AML-193 (cell line): Measurements from ENCODE around the gene CTBP2.

Experiments used
- DNase-seq, 2 experiments: peaks; one replicate each; lab custom pipeline; 2025; lab: John Stamatoyannopoulos, UW

Gene CTBP2

DNA sequence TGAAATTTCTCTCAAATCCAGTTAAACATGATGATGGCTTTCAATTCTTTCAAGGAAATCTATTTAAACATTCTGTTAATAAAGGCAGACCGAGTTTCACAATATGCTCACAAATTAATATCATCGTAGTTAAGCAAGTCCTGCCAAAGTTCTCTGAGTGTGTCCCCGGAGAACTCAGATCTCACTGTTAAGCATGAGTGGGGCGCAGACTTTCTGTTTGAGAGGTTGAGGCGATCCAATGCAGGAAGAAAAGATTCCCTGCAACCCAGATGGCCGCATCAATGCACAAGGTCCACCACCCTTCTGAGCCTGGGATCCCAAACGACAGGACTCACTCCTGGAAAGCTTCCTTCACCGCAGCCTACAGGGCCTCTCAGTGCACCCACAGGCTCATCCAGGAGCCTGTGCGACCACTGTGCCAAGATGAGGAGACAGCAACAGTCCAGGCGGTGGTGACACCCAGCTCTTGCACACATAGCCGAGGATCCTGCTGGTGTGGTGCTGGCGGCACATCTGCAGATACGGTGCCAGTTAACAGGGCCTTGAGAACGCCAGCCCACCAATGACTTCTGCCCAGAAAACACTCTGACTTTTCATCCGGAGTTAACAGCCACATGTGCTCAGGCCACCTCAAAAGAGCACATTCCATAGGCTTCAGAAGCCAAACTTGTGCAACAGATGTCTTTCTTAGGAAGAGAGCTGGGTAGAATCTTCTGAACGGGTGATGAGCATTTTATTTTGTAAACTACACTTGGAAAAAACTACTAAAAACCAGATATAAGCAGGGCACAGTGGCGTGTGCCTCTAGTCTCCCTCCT is 116.3 kb downstream of the CTBP2 start:
- no peak for DNase-seq

DNA sequence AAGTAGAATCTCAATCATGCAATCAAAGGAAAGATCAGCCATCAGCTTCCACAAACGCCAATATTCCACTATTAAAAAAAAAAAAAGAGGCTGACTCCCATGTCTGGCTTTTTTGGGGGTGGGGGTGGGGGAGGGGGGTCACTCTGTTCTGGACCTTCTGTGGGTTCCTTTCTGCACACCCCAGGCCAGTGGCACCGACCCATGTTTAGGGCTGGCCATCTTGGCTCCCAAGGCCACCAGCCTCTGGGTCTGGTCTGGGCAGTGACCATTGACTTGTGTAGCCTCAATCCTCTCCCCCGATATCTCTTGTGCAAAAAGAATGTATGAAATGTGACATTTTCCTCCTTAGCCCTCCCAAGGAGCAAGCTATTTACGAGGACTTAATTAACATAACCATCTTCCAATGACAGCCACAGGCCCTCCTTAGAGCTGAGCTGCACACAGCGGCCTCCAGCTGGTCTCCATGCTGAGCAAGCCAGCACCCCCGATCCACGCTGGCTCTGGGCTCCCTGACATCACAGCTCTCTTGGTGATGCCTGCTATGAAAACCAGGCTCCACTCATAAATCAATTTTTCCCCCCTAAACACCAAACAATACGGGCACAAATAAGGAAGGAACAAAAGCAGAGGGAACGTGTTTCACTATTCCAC is 118.4 kb downstream of the CTBP2 start:
- DNase-seq, result no peak

- DNase-seq, result no peak
Measured at GRCh38 chr10:125039354-125039769, 121.0 kb downstream of the CTBP2 start.

GRCh38 chr10:125038637-125039036 is 121.7 kb downstream of the CTBP2 start:
- DNase-seq, result no peak

DNA sequence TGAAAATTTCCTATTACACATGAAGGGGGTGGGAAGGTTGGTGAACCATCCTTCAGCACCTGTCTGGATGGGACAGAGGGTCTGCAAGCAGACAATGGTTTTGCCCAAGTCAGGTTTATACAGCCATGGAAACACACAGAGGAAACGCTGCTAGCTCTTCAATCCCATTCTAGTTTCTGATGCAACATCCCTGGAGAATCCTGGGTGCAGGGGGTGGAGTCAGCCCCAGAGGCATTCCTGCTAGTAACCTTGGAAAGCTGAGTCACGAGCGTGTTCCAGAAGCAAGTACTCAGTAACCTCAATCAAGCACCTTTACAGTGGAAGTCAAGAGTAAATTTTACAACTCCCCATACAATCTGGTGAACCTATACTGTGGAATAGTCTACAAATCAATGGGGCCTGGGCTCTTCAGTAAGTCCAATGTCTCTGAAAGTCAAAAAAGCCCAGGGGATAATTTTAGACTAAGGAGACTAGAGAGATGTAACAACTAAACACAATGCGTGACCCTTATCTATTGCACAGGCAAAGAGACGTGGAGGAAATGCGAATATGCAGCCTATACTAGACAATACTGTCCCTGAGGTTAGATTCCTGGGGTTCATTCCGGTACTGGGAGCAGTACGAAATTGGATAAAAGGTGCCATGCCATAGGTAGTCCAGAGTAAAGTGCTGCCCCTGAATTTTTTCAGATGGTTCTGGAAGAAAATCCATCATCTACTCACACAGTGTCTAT is 123.1 kb downstream of the CTBP2 start:
- DNase-seq, result no peak

DNA sequence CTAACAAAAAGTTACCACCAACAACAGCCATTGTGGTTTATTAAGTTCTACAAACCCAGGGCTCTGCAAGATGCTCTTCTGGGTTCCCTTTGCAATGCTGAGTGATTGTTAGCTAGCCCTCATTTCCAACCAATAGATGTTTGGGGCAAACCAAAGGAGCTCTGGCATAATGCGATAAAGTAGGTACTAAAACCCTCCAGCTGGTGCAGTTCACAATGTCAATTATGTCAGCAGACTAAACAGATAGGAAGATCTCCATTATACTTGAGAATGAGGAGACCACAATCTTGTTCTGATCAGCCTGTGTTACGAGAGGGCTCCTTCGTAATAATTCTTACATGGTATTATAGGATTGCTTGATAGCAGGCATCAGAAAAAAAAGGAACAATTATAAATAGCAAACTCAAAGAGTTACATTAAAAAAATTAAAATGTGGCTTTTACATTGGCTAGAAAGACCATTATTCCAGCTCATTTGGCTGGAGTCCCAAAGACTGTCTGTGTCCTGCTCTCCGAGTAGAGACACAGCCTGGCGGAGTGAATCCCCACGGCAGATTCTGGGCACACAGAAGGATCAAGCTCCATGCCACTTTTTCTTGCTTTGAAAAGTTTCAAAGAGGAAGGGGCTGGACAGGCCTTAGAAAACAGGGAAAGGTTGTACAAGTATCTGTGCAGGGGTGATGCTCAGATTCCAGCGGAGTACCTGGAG is 124.6 kb downstream of the CTBP2 start:
- DNase-seq, result no peak

DNA sequence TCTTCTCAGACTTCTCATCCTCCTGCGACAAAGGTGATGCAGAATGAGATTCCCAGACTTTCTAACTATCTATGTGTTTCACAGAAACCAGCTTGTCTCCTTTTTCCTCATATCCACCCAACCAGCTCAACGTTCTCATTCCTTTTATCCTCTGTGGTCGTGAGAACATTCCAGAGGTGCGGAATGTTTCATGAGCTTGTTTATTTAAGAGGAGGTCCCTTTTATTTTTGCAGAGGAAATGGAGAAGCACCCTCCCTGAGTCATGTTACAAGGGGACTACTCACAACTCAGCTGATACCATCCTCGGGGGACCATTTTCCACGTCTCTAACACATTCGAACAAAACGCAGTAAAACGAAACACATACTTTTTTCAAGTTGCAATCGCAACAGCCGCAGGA is 125.2 kb downstream of the CTBP2 start:
- DNase-seq, result no peak

- no peak for DNase-seq
Measured at GRCh38 chr10:125034675-125035074, 125.7 kb downstream of the CTBP2 start.

DNA sequence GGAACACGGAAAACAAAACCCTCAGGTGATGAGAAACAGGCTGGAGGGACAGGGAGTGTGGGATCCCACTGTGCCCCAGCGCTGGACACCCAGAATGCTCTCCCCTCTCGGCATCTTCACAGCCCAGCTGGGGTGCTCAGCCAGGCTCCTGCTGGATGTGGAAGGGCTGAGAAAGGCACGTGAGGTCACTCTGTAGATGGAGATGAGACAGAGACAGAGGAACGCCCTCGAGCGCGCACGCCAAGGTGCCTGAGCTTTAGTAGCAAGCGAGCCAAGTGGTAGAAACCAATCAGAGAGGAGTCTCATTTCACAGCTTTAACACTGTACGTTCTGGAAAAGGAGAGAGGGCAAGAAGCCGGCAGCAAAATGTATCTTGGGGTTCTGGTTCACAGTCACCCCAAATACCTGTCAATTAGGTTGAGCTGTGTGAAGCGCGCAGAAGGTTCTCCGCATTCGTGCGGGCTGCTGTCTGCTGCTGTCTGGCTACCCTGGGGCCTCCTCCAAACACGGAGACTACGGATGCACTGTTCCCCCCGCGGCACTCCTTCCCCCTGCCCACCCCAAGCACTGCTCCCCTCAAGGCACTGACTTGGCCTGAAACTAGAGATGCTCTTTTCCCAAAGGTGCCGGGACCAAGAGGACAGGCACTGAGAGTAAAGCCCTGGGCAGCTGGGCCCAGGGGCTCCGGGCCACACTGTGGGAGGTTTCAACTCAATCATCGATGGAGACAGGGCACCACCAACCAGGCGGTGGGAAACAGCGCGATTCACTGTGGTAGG is 127.0 kb downstream of the CTBP2 start:
- DNase-seq, result no peak

- DNase-seq, result no peak
Measured at GRCh38 chr10:125032474-125033020, 127.8 kb downstream of the CTBP2 start.

DNA sequence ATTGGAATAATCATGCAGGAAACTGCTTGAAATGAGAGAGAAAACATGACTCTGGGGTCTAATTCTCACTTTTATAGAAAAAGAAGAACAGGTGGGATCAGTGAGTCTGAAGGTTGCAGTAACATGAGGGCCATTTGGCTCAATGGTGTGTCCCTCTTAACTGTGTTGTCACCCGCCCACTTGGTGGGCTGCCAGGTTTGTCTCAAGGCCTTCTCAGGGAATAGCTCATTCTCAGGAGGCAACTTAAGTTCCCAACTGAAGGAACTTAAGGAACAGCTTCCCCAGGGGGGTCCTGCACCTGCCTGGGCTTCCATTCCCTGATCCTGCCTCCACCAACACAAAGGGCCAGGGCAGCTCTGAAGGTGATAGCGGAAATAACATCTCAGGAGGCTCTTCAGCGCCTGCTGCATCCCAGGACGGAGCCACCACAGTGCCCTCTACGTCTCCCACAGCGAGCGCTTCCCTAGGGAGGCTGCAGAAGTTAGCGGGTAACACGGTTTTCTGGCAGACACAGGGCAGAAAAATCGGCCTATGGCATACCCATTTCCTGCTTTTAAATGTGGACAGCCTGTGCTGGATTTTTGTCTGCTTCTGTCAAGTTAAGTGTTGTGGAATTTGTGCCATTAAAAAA is 129.7 kb downstream of the CTBP2 start:
- DNase-seq, result no peak

- no peak for DNase-seq
Measured at GRCh38 chr10:125029584-125030242, 130.7 kb downstream of the CTBP2 start.

DNA sequence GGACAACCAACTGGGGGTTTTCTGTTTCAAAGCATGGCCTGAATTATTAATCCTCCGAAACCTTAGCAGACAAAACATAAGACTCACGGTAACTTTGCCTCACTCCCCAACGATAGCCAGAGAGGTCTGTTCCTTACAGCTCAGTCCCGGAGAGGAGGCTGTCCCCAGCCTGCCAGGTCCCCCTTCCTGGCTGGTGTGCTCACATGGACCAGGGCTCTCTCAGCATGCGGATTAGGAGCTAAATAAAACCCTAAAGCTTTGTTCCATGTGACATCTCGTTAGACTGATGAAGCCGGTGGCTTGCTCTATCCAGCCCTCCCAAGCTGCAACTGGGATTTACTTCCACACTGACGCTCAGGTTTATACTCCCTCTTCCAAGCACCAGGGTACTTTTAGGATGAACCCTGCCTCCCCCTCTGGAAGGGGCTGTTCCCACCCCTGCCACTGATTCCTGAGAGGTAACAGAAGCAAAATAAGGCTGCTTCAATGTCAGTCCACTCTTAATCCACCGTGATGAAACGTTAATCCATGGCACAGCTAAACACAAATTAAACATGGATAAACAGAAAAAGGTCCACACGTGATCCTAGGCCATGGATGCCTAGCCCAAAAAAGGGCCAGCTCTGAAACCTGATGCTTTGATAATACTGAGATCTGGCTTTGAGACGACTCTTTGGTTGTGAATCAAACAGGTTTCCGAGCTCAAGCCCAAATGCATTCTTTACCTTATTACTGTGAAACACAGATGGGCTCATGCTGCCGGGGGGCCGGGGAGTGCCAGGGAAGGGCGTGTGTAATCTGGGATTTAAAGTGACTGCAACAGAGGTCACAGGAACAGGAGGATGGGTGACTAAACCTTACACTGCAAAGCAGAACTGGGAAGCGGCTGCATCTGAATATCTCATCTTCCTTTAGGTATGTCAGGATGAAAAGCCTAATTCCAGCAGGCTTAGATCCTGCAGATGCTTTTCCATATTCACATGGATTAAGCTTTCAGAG is 132.2 kb downstream of the CTBP2 start:
- no peak for DNase-seq

DNA sequence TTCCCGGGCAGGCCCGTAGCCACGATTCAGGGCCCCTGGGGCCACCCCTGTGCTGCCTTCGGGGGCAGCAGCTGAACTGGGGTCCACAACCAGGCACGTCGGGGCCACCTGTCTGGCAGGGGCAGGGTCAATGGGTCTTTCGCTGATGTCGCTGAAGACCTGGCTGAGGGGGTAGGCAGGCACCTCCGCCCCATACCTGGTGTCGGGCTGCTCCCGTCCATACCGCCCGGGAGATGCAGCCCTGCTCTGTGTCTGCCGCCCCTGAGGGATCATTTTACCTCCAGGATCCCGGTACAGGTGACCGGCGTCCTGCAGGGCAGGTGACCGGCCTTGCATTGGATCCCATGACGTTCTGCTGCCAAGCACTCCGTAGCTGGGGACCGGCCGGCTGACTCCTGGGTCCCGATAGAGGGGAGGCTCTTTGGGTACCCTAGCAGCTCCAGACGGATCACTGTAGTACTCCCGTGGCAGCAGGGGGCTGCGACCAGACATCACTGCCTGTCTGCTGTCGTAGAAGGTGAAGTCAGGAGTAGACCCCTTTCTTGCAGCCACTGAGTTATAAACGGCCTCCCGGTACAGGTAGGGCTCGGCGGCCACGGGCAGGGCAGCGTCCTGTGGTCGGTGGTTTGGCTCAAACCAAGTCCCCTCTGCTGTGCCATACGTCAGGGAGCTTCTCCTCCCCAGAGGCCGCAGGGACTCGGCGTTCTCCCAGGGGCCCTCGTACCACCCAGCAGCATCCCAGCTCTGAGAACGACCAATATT is 133.2 kb downstream of the CTBP2 start:
- no peak for DNase-seq

GRCh38 chr10:125026036-125026931 is 134.1 kb downstream of the CTBP2 start:
- no peak for DNase-seq

GRCh38 chr10:125025341-125025740 is 135.0 kb downstream of the CTBP2 start:
- no peak for DNase-seq
